ENCODE data around the gene PDPK1. TPM values are rescaled to one million over a fixed set of nuclear protein-coding genes. Genes with fewer than 3 reads are reported as not detected.
"Not testable (repeated sequence)": the region's sequence is repeated elsewhere in the genome, so short reads cannot be mapped to it uniquely, and the experiment has no call there.

Gene PDPK1
- total and polyA plus RNA-seq, 2 donors (not counting 1 experiment from before 2014, with no cell fraction given) = 25.9 to 30.7 TPM

GRCh38 chr16:2609827-2610470, 72.1 kb downstream of the PDPK1 start:
- no peak overlapping the region for H2AFZ ChIP-seq (ENCODE audit: low read length)
- H3K27me3 ChIP-seq (ENCODE audit: control insufficient read depth, insufficient read depth, low read length) = no peaks in the 10 kb centered on the region
- H3K4me2 ChIP-seq (ENCODE audit: extremely low read depth, insufficient read depth, low read length) = no peak overlapping the region
- H3K27ac ChIP-seq (ENCODE audit: insufficient read depth, low read length) = no peak overlapping the region
- H3K4me1 ChIP-seq (ENCODE audit: control insufficient read depth, extremely low read depth, insufficient read depth, low read length) = no peaks in the 10 kb centered on the region
- no peak overlapping the region for H3K9ac ChIP-seq (ENCODE audit: insufficient read depth, low read length)
- no peak for DNase-seq (ENCODE audit: low read depth in 2 of 2)
- H3K4me3 ChIP-seq (replicated peaks in 1 of 4; ENCODE audit: control extremely low read depth in 1 of 4, insufficient read depth in 1 of 4, low read depth in 3 of 4, low read length in 4 of 4) = no peak overlapping the region
- peaks cover 20% of the 10 kb centered on the region for H3K79me2 ChIP-seq (ENCODE audit: control insufficient read depth, insufficient read depth, low read length)
- TF ChIP-seq EZH2 (IDR thresholded peaks at IDR 0.05; ENCODE audit: low read length, missing control alignments) (no peak), CTCF (conservative IDR thresholded peaks at IDR 0.05 in 1 of 2, IDR thresholded peaks at IDR 0.05 in 1 of 2; ENCODE audit: low read depth in 1 of 2, low read length in 2 of 2) (no peak)
- peaks cover 11% of the 10 kb centered on the region for H3K36me3 ChIP-seq (ENCODE audit: control insufficient read depth, insufficient read depth, low read length)
- no peaks in the 10 kb centered on the region for H4K20me1 ChIP-seq (ENCODE audit: control insufficient read depth, extremely low read depth, insufficient read depth, low read length)
- no peaks in the 10 kb centered on the region for H3K9me3 ChIP-seq (ENCODE audit: control insufficient read depth, insufficient read depth, low read depth, low read length)

GRCh38 chr16:2610781-2611498, 73.1 kb downstream of the PDPK1 start:
- peaks cover 13% of the 10 kb centered on the region for H3K36me3 ChIP-seq (ENCODE audit: control insufficient read depth, insufficient read depth, low read length)
- no peaks in the 10 kb centered on the region for H3K27me3 ChIP-seq (ENCODE audit: control insufficient read depth, insufficient read depth, low read length)
- H4K20me1 ChIP-seq (ENCODE audit: control insufficient read depth, extremely low read depth, insufficient read depth, low read length) = no peaks in the 10 kb centered on the region
- H3K4me2 ChIP-seq (ENCODE audit: extremely low read depth, insufficient read depth, low read length) = no peak overlapping the region
- H3K27ac ChIP-seq (ENCODE audit: insufficient read depth, low read length) = no peak overlapping the region
- TF ChIP-seq CTCF (conservative IDR thresholded peaks at IDR 0.05 in 1 of 2, IDR thresholded peaks at IDR 0.05 in 1 of 2; ENCODE audit: low read depth in 1 of 2, low read length in 2 of 2) (no peak), EZH2 (IDR thresholded peaks at IDR 0.05; ENCODE audit: low read length, missing control alignments) (no peak)
- H3K4me3 ChIP-seq (replicated peaks in 1 of 4; ENCODE audit: control extremely low read depth in 1 of 4, insufficient read depth in 1 of 4, low read depth in 3 of 4, low read length in 4 of 4) = no peak overlapping the region
- no peak for DNase-seq (ENCODE audit: low read depth in 2 of 2)
- peaks cover 16% of the 10 kb centered on the region for H3K79me2 ChIP-seq (ENCODE audit: control insufficient read depth, insufficient read depth, low read length)
- no peak overlapping the region for H2AFZ ChIP-seq (ENCODE audit: low read length)
- H3K4me1 ChIP-seq (ENCODE audit: control insufficient read depth, extremely low read depth, insufficient read depth, low read length) = no peaks in the 10 kb centered on the region
- H3K9me3 ChIP-seq (ENCODE audit: control insufficient read depth, insufficient read depth, low read depth, low read length) = no peaks in the 10 kb centered on the region
- no peak overlapping the region for H3K9ac ChIP-seq (ENCODE audit: insufficient read depth, low read length)

- no peaks in the 10 kb centered on the region for H4K20me1 ChIP-seq (ENCODE audit: control insufficient read depth, extremely low read depth, insufficient read depth, low read length)
- H3K4me1 ChIP-seq (ENCODE audit: control insufficient read depth, extremely low read depth, insufficient read depth, low read length) = no peaks in the 10 kb centered on the region
- no peak overlapping the region for H3K4me2 ChIP-seq (ENCODE audit: extremely low read depth, insufficient read depth, low read length)
- no peaks in the 10 kb centered on the region for H3K27me3 ChIP-seq (ENCODE audit: control insufficient read depth, insufficient read depth, low read length)
- TF ChIP-seq EZH2 (IDR thresholded peaks at IDR 0.05; ENCODE audit: low read length, missing control alignments) = no peak
- no peak for TF ChIP-seq CTCF (conservative IDR thresholded peaks at IDR 0.05 in 1 of 2, IDR thresholded peaks at IDR 0.05 in 1 of 2; ENCODE audit: low read depth in 1 of 2, low read length in 2 of 2)
- H3K27ac ChIP-seq (ENCODE audit: insufficient read depth, low read length) = no peak overlapping the region
- H3K36me3 ChIP-seq (ENCODE audit: control insufficient read depth, insufficient read depth, low read length) = peaks cover 13% of the 10 kb centered on the region
- DNase-seq (ENCODE audit: low read depth in 2 of 2) = no peak
- H3K4me3 ChIP-seq (replicated peaks in 1 of 4; ENCODE audit: control extremely low read depth in 1 of 4, insufficient read depth in 1 of 4, low read depth in 3 of 4, low read length in 4 of 4) = no peak overlapping the region
- no peak overlapping the region for H3K9ac ChIP-seq (ENCODE audit: insufficient read depth, low read length)
- no peaks in the 10 kb centered on the region for H3K9me3 ChIP-seq (ENCODE audit: control insufficient read depth, insufficient read depth, low read depth, low read length)
- peaks cover 16% of the 10 kb centered on the region for H3K79me2 ChIP-seq (ENCODE audit: control insufficient read depth, insufficient read depth, low read length)
- no peak overlapping the region for H2AFZ ChIP-seq (ENCODE audit: low read length)
Observed at GRCh38 chr16:2611499-2611862, 73.7 kb downstream of the PDPK1 start.

DNA sequence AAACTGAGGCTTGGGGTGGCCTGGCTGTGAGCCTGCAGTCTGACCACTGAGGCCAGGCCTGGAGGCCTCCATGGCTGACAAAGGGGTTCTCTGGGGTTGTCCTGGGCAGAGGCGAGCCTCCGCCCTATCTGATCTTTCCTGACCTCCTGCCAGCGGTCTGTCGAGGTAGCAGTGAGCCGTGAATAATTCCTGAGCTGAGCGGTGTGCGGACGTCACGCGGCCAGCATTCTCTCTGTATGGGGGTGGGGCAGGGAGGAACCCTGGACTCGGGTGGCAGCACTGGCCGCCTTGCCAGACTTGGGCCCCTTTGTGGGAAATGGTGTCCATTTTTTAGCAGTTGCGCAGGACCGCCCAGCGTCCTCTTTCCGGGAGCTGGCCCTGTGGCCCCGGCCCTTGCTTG, 74.1 kb downstream of the PDPK1 start:
- H3K27me3 ChIP-seq (ENCODE audit: control insufficient read depth, insufficient read depth, low read length); H3K4me2 ChIP-seq (ENCODE audit: extremely low read depth, insufficient read depth, low read length); H4K20me1 ChIP-seq (ENCODE audit: control insufficient read depth, extremely low read depth, insufficient read depth, low read length); H2AFZ ChIP-seq (ENCODE audit: low read length); H3K4me3 ChIP-seq (replicated peaks in 1 of 4; ENCODE audit: control extremely low read depth in 1 of 4, insufficient read depth in 1 of 4, low read depth in 3 of 4, low read length in 4 of 4); H3K9ac ChIP-seq (ENCODE audit: insufficient read depth, low read length); H3K9me3 ChIP-seq (ENCODE audit: control insufficient read depth, insufficient read depth, low read depth, low read length); H3K27ac ChIP-seq (ENCODE audit: insufficient read depth, low read length); H3K4me1 ChIP-seq (ENCODE audit: control insufficient read depth, extremely low read depth, insufficient read depth, low read length); DNase-seq (ENCODE audit: low read depth in 2 of 2): not testable (repeated sequence)
- Histone ChIP-seq H3K36me3 (ENCODE audit: control insufficient read depth, insufficient read depth, low read length) (peaks cover 13% of the 10 kb centered on the region), H3K79me2 (ENCODE audit: control insufficient read depth, insufficient read depth, low read length) (peaks cover 16% of the 10 kb centered on the region)
